IPS-20b (cell line): Measurements from ENCODE around the gene SKI.

Experiments
- H3K27ac ChIP-seq: one replicate; pipeline ENCODE4 v1.5.1; 2013; ENCODE audit warnings: low read length
- H3K27me3 ChIP-seq: 2 replicates; pipeline ENCODE4 v1.6.1; 2013; ENCODE audit warnings: mild to moderate bottlenecking, low read length, inconsistent platforms; ENCODE audit not compliant: insufficient read depth
- H3K36me3 ChIP-seq: 2 replicates; pipeline ENCODE4 v1.6.1; 2013; ENCODE audit warnings: low read depth, mild to moderate bottlenecking, inconsistent platforms, low read length, moderate library complexity; ENCODE audit not compliant: insufficient read depth
- H3K4me1 ChIP-seq: 2 replicates; pipeline ENCODE4 v1.6.1; 2013; ENCODE audit warnings: mild to moderate bottlenecking, control low read depth, inconsistent platforms, low read length, moderate library complexity; ENCODE audit not compliant: insufficient read depth
- H3K4me3 ChIP-seq: 2 replicates; pipeline ENCODE4 v1.5.1; 2013; ENCODE audit warnings: mild to moderate bottlenecking, low read length, inconsistent platforms
- H3K9ac ChIP-seq: 2 replicates; pipeline ENCODE4 v1.6.1; 2013; ENCODE audit warnings: low read depth, mild to moderate bottlenecking, inconsistent platforms, low read length, moderate library complexity
- H3K9me3 ChIP-seq: 2 replicates; pipeline ENCODE4 v1.6.1; 2013; ENCODE audit warnings: mild to moderate bottlenecking, low read depth, low read length, inconsistent platforms; ENCODE audit not compliant: insufficient read depth

Gene SKI

GRCh38 chr1:2282556-2283270 is 54.6 kb downstream of the SKI start:
- Histone ChIP-seq H3K27ac (no peak overlapping the region), H3K27me3 (no peaks in the 10 kb centered on the region), H3K36me3 (peaks cover 2% of the 10 kb centered on the region; the same call in 1 of the 2 replicates), H3K4me3 (no peak overlapping the region), H3K9me3 (no peaks in the 10 kb centered on the region), H3K9ac (no peak overlapping the region), H3K4me1 (peaks cover 15% of the 10 kb centered on the region; the same call in 1 of the 2 replicates)

DNA sequence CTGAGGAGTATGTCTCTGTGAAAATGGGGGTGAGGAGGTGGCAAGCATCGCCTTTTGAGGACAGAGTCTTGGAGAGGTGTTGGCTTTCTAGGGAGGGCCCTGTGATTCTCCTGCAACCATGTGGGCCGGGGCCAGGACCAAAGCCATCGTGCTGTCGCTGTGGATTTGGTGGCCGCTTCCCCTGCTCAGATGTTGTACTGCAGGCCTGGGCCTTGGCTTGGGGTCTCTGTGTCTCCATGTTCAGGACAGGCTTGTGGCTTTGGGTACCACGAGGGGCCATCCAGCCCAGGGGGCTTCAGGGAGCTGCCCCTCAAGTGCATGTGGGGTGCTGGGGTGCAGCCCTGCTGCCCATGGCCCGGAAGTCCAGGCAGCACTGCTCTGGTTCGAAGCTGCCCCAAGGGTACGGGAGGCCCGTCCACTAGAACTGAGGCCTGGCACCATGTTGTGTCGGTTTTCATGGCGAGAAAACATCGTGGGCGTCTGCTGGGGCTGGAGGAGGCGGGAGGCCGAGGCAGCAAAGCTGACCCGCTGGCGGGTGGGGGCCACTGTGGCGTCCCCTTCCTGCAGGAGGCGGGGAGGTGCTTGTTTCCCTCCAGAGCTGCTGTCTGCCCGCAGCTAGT is 55.4 kb downstream of the SKI start:
- no peak overlapping the region for H3K9ac ChIP-seq
- H3K27me3 ChIP-seq, result no peaks in the 10 kb centered on the region
- H3K4me1 ChIP-seq, result peaks cover 10% of the 10 kb centered on the region; the same call in 1 of the 2 replicates
- H3K27ac ChIP-seq, result no peak overlapping the region
- no peaks in the 10 kb centered on the region for H3K36me3 ChIP-seq
- H3K9me3 ChIP-seq, result no peaks in the 10 kb centered on the region
- H3K4me3 ChIP-seq, result no peak overlapping the region

DNA sequence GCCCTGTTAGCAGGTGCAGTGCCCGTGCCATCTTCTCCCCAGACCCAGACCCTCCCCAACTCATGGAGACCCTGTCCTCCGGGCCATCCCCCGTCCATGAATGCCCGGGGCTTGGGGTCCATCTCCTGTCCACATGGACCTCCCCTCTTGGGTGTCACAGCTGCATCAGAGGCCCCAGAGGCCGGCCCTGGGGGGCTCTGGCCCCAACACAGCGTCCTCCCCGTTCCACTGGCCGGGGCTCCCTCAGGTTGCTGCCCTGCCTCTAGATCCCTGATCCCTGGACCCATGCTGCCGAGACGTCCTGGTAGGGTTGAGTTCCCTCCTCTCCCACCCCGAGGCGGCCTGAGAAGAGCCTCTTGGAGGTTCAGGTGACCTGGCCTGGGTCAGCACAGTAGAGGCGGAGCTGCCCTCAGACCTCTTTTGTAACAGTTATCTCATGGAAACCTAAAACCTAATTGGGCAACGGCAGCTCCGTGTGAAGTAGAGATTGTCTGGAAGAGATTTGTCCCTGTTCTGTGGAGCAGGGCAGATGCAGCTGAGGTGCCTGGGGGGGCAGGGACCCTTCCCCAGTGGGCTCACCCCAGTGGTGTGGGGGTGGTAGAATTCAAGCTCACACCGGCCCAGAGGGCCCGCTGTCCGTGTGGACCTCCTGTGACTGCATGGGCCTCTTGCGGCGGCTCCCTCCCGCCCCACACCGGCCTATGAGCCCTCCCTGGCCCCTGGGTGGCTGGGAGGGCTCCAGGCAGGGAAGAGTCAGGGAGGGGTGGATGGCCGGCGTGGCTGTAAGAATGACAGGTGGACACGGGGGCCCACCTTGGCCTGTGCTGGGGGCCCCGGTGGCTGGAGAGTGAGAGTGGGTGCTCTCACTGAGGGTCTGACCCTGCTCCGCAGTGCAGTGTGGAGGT is 56.1 kb downstream of the SKI start:
- no peaks in the 10 kb centered on the region for H3K27me3 ChIP-seq
- H3K4me1 ChIP-seq, result peaks cover 10% of the 10 kb centered on the region
- no peaks in the 10 kb centered on the region for H3K36me3 ChIP-seq
- H3K4me3 ChIP-seq, result no peak overlapping the region
- H3K9me3 ChIP-seq, result no peaks in the 10 kb centered on the region
- H3K9ac ChIP-seq, result no peak overlapping the region
- H3K27ac ChIP-seq, result no peak overlapping the region

DNA sequence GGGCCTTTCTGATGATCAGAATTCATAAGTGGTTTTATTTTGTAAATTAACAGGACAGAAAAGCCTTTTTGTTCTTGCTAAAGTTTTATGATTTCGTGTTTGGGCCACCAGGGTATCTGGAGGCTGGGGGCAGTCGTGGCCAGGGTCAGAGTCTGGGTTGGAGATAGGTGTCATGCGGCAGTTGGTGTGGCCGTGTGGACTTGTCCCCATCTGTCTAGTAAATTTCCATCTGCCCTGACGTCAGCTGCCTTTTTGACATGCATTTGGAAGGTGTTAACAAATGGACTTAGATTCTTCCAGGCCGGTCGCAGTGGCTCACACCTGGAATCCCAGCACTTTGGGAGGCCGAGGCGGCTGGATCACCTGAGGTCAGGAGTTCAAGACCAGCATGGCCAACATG is 56.8 kb downstream of the SKI start:
- Histone ChIP-seq H3K4me1 (peaks cover 6% of the 10 kb centered on the region), H3K9ac (no peak overlapping the region), H3K36me3 (no peaks in the 10 kb centered on the region), H3K27me3 (no peaks in the 10 kb centered on the region), H3K27ac (no peak overlapping the region), H3K4me3 (no peak overlapping the region), H3K9me3 (no peaks in the 10 kb centered on the region)

- no peak overlapping the region for H3K4me3 ChIP-seq
- no peaks in the 10 kb centered on the region for H3K9me3 ChIP-seq
- H3K9ac ChIP-seq, result no peak overlapping the region
- H3K4me1 ChIP-seq, result peaks cover 9% of the 10 kb centered on the region
- H3K36me3 ChIP-seq, result no peaks in the 10 kb centered on the region
- no peak overlapping the region for H3K27ac ChIP-seq
- no peaks in the 10 kb centered on the region for H3K27me3 ChIP-seq
Observed at GRCh38 chr1:2286923-2287322, 58.8 kb downstream of the SKI start.

DNA sequence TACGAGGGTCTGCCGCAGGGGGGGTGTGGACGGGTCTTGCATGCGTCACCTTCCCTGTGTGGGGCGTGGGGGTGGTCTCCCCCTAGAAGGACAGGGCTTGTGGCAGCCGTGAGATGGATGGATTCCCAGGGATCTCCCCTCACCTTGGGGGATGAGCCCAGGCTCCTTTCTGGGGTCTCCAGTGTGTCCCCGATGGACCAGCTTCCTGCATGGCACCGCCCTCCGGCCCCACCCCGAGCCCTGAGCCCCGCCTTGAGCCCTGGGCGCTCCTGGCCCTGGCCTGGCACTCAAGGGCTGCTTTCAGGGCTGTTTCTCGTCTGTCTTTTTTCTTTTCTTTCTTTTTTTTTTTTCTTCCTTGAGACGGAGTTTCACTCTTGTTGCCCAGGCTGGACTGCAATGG is 59.5 kb downstream of the SKI start:
- H3K36me3 ChIP-seq, result no peaks in the 10 kb centered on the region
- H3K27ac ChIP-seq, result no peak overlapping the region
- no peaks in the 10 kb centered on the region for H3K27me3 ChIP-seq
- no peak overlapping the region for H3K9ac ChIP-seq
- H3K9me3 ChIP-seq, result no peaks in the 10 kb centered on the region
- H3K4me1 ChIP-seq, result peaks cover 9% of the 10 kb centered on the region
- no peak overlapping the region for H3K4me3 ChIP-seq

DNA sequence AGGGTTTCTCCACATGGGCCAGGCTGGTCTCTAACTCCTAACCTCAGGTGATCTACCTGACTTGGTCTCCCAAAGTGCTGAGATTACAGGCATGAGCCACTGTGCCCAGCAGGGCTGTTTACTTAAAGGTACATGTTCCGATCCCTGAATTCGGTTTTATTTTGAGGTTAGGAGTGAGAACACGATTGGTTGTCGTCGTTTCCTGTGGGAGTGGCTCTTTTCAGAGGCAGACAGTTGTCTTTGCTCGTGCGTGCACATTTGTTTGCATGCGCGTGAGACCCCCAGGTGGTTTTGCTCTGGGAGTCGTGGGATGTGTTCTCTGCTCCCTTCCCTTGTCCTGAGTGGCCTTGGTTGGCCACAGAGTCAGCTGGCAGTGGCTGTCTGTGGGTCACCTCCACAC is 60.2 kb downstream of the SKI start:
- Histone ChIP-seq H3K9ac (no peak overlapping the region), H3K4me3 (no peak overlapping the region), H3K9me3 (no peaks in the 10 kb centered on the region), H3K27ac (no peak overlapping the region), H3K4me1 (peaks cover 9% of the 10 kb centered on the region), H3K36me3 (no peaks in the 10 kb centered on the region), H3K27me3 (no peaks in the 10 kb centered on the region)

GRCh38 chr1:2288816-2289536 is 60.9 kb downstream of the SKI start:
- no peak overlapping the region for H3K4me3 ChIP-seq
- H3K27me3 ChIP-seq, result no peaks in the 10 kb centered on the region
- no peak overlapping the region for H3K27ac ChIP-seq
- H3K9me3 ChIP-seq, result no peaks in the 10 kb centered on the region
- peaks cover 9% of the 10 kb centered on the region for H3K4me1 ChIP-seq
- no peak overlapping the region for H3K9ac ChIP-seq
- H3K36me3 ChIP-seq, result no peaks in the 10 kb centered on the region

GRCh38 chr1:2289607-2290006 is 61.5 kb downstream of the SKI start:
- no peaks in the 10 kb centered on the region for H3K9me3 ChIP-seq
- H3K27me3 ChIP-seq, result no peaks in the 10 kb centered on the region
- H3K4me1 ChIP-seq, result peaks cover 9% of the 10 kb centered on the region
- no peak overlapping the region for H3K9ac ChIP-seq
- H3K36me3 ChIP-seq, result no peaks in the 10 kb centered on the region
- H3K27ac ChIP-seq, result no peak overlapping the region
- no peak overlapping the region for H3K4me3 ChIP-seq

GRCh38 chr1:2290171-2290578 is 62.1 kb downstream of the SKI start:
- no peak overlapping the region for H3K4me3 ChIP-seq
- peaks cover 9% of the 10 kb centered on the region for H3K4me1 ChIP-seq

More at GRCh38 chr1:2290171-2290578, 62.1 kb downstream of the SKI start:
- no peaks in the 10 kb centered on the region for H3K9me3 ChIP-seq
- H3K36me3 ChIP-seq, result no peaks in the 10 kb centered on the region
- no peaks in the 10 kb centered on the region for H3K27me3 ChIP-seq
- no peak overlapping the region for H3K27ac ChIP-seq
- no peak overlapping the region; the same call in 1 of the 2 replicates for H3K9ac ChIP-seq
